ENCODE measurements around the gene DPY30.

The DPY30 gene

GRCh38 chr2:31979018-31979417 is 60.6 kb downstream of the DPY30 start:
- H3K27me3 ChIP-seq (replicated peaks; ENCODE audit: insufficient read depth, low read length), result no peaks in the 10 kb centered on the region
- H4K20me1 ChIP-seq (ENCODE audit: insufficient read depth, low read length), result peaks cover 7% of the 10 kb centered on the region; the same call in 1 of the 2 replicates
- H3K9me2 ChIP-seq (replicated peaks; ENCODE audit: insufficient read depth, low read length), result no peaks in the 10 kb centered on the region
- no peaks in the 10 kb centered on the region for H3K9me3 ChIP-seq (replicated peaks; ENCODE audit: insufficient read depth, low read length)
- no peak overlapping the region for H3K4me2 ChIP-seq (ENCODE audit: low read depth, low read length)
- H3K36me3 ChIP-seq (replicated peaks; ENCODE audit: insufficient read depth, low read length), result no peaks in the 10 kb centered on the region
- TF ChIP-seq EZH2 (optimal IDR thresholded peaks at IDR 0.05; ENCODE audit: low read depth, low read length), result no peak
- TF ChIP-seq CTCF (IDR thresholded peaks at IDR 0.05; ENCODE audit: low read length), result no peak
- no peak for TF ChIP-seq EZH2phosphoT487 (IDR thresholded peaks at IDR 0.05; ENCODE audit: low read length)
- no peak for DNase-seq
- no peak overlapping the region for H3K4me3 ChIP-seq (ENCODE audit: low read length)
- H3K27ac ChIP-seq (ENCODE audit: low read length), result no peak overlapping the region
- no peak overlapping the region for H3K9ac ChIP-seq (ENCODE audit: low read length)
- H3F3A ChIP-seq (ENCODE audit: insufficient read depth, low read length), result no peaks in the 10 kb centered on the region
- peaks cover 97% of the 10 kb centered on the region for H3K79me2 ChIP-seq (ENCODE audit: low read length)
- H3K4me1 ChIP-seq (ENCODE audit: low read length), result peaks cover 3% of the 10 kb centered on the region
- no peak overlapping the region for H2AFZ ChIP-seq (ENCODE audit: low read length)

- H3K27ac ChIP-seq (ENCODE audit: low read length), result no peak overlapping the region
- H3K79me2 ChIP-seq (ENCODE audit: low read length), result peaks cover 96% of the 10 kb centered on the region
- H4K20me1 ChIP-seq (ENCODE audit: insufficient read depth, low read length), result peaks cover 7% of the 10 kb centered on the region; the same call in 1 of the 2 replicates
- no peak overlapping the region for H3K9ac ChIP-seq (ENCODE audit: low read length)
- TF ChIP-seq CTCF (IDR thresholded peaks at IDR 0.05; ENCODE audit: low read length), result no peak
- TF ChIP-seq EZH2 (optimal IDR thresholded peaks at IDR 0.05; ENCODE audit: low read depth, low read length), result no peak
- no peak for TF ChIP-seq EZH2phosphoT487 (IDR thresholded peaks at IDR 0.05; ENCODE audit: low read length)
- H3K4me1 ChIP-seq (ENCODE audit: low read length), result peaks cover 7% of the 10 kb centered on the region
- no peak overlapping the region for H3K4me2 ChIP-seq (ENCODE audit: low read depth, low read length)
- no peaks in the 10 kb centered on the region for H3K27me3 ChIP-seq (replicated peaks; ENCODE audit: insufficient read depth, low read length)
- H3K4me3 ChIP-seq (ENCODE audit: low read length), result no peak overlapping the region
- no peaks in the 10 kb centered on the region for H3K9me2 ChIP-seq (replicated peaks; ENCODE audit: insufficient read depth, low read length)
- H3F3A ChIP-seq (ENCODE audit: insufficient read depth, low read length), result no peaks in the 10 kb centered on the region
- no peaks in the 10 kb centered on the region for H3K36me3 ChIP-seq (replicated peaks; ENCODE audit: insufficient read depth, low read length)
- H2AFZ ChIP-seq (ENCODE audit: low read length), result no peak overlapping the region
- DNase-seq, result no peak
- H3K9me3 ChIP-seq (replicated peaks; ENCODE audit: insufficient read depth, low read length), result no peaks in the 10 kb centered on the region
These were observed 61.2 kb downstream of the DPY30 start for GRCh38 chr2:31978436-31978835.
